NCI-H146 treated with DMSO at 0.1 percent for 48 hours (cell line): Measurements from ENCODE around the gene MAP2.
A peak's percentile ranks its signal among the peaks of the same experiment; 100 is the strongest.
"Not testable (repeated sequence)": the region's sequence is repeated elsewhere in the genome, so short reads cannot be mapped to it uniquely, and the experiment has no call there.

Source experiments
- DNase-seq: peaks from one replicate; lab custom pipeline; 2025; ENCODE audit not compliant: unreplicated experiment; lab: John Stamatoyannopoulos, UW

The MAP2 gene

DNA sequence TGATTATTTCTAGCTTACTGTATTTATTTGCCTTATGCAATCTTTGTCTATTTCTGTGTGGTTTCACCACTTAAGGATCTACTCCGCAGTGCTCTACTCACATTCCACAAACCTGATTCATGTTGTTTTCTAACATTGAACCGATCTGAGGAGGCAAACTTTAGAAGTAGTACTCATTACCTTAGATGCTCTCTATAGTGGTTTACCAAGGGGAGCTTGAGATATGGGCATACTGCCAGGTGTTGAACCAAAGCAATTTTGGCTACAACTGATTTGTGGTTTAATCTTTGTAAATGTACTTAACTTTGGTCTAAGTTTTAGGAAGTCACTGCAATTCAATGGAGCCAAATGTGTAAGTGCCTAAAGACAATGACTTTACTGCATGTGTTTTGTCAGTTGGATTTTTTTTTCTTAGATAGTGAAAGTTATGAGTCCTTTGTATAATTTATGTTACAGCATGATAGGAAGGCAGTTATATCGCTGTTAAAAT lies 50.1 kb downstream of the MAP2 start:
- DNase-seq, result no peak

GRCh38 chr2:209474960-209475359 lies 51.1 kb downstream of the MAP2 start:
- no peak for DNase-seq

DNA sequence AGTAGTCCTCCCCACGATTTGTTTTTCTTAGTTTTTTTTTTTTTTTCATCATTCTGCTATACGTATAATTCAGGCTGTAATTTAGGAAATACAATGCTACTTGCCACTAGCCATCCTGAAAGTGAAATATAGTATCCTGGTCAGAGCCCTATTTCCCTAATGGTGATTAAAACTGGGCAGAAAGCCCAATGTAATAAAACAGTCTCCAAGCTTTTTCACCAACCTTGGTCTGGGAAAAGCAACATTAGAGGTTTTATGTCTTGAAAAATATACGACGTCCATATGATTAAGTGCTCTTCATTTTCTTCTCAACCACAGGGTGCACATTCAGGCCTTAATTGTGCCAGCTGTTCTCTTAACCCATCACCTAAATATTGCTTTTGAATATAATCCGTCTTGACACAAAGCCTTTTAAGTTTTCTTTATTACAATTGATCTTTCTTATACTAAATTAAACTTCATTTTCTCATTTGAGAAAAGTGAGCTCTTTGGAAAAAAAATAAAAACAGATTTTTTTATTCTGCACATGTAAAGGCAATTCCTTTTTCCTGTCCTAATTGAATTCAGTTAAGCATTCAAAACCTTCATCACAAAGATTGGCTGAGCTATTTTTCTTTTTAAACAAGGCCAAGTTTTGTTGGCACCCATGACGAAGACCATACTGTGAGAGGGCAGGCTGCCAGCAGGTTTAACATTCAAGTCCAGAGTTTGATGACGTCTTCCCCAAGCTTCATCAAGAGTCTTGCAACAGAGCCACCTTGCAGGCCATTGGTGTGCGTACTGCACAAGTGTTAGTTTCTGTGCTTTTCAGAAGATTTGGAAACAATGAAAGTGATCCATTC lies 52.7 kb downstream of the MAP2 start:
- peak; percentile 39 for DNase-seq

DNA sequence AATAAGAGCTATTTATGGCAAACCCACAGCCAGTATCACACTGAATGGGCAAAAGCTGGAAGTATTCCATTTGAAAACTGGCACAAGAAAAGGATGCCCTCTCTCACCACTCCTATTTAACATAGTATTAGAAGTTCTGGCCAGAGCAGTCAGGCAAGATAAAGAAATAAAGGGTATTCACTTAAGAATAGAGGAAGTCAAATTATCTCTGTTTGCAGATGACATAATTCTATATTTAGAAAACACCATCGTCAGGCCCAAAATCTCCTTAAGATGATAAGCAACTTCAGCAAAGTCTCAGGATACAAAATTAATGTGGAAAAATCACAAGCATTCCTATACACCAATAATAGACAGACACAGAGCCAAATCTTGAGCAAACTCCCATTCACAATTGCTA lies 68.4 kb downstream of the MAP2 start:
- DNase-seq, result not testable (repeated sequence)

- not testable (repeated sequence) for DNase-seq
Observed at GRCh38 chr2:209495068-209495620, 71.3 kb downstream of the MAP2 start.

DNA sequence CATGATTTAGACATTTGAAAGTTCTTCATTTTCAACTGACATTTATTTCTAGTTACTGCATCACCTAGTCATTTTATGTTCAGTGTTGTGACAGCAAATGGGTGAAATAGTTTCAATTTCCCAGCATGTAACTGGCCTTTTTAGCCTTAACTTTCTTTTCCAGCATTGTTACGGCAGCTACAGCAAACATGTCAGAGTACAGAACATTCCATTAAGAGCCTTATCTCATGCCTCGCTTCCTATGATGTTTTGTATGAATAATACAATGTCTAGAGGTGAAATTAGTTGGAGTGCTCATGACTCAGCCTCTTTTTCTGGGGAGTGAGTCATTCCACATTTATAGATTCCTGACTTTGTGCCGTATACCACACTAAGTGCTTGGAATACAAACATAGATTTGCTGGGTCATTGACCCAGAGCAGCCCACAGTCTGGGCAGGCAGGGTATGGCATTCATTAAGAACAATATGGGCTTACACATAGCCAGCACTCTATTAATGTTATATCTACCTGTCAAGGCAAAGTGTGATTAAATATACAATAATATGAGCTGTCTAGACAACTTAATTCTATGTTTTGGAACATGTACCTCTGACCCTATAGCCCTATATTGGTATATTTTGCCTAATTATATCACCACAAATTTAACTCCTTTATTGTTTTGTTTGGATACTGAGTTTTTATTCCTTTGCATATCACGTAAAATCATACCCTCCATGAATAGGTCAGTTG lies 72.2 kb downstream of the MAP2 start:
- DNase-seq, result peak; percentile 81

GRCh38 chr2:209496586-209496982 lies 72.7 kb downstream of the MAP2 start:
- DNase-seq, result no peak

DNA sequence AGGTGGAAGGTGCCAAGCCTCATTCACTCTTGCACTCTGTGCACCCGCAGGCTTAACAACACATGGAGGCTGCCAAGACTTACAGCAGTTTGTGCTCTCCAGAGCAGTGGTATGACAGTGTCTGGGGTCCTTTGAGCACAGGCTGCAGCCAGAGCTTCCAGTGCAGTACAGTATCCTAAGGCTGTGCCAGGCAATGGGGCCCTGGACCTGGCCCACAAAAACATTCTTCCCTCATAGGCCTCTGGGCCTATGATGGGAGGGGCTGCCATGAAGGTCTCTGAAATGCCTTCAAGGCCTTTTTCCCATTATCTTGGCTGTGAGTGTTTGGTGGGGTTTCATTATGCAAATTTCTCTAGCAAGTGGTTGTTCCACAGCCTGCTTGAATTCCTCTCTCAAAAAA lies 74.8 kb downstream of the MAP2 start:
- DNase-seq, result no peak

- no peak for DNase-seq
Observed at GRCh38 chr2:209499069-209499468, 75.2 kb downstream of the MAP2 start.

- DNase-seq, result peak; percentile 90
Observed at GRCh38 chr2:209501579-209501978, 77.7 kb downstream of the MAP2 start.

DNA sequence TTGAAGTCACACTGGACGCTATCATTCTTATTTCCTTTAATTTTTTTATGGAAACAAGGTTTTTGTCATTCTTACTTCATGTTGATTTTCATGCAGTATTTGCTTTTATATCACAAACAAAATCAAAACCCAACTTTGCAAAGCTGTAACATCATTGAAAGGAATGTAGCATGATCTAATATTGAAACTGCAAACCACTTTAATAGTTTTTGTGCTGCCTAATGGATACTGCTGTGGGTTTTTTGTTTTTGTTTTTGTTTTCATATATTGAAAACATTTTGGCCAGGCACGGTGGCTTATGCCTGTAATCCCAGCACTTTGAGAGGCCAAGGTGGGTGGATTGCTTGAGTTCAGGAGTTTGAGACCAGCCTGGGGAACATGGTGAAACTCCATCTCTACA lies 81.6 kb downstream of the MAP2 start:
- DNase-seq, result no peak

DNA sequence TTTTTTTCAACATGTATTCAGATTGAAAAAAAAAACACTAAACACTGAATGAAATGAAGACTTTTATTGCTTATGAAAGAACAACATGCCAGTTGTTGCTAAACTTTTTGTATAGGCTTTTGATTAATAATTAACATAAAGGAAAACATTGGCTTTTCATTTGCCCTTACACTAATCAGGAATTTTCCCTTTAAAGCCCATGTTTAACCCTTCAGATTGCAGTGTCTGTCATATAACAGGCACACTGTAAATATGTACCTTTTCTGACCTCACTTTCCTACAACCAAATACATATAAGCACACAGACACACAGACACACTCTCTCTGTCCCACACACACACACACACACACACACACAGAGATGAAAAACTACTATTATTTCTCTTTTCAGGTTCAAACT lies 84.4 kb downstream of the MAP2 start:
- no peak for DNase-seq

DNA sequence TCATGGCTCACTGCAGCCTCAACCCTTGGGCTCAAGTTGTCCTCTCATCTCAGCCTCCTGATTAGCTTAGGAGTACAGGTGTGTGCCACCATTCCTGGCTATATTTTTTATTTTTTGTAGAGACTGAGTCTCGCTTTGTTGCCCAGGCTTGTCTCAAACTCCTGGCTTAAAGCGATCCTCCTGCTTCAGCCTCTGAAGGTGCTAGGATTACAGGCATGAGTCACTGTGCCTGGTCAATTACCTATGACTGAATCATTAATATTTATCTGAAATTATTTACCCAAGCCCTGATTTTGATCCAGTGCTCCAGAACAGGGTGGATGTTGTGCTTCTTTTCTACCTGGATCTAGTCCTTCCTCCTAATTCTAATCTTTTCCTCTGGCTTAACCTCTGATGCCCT lies 87.8 kb downstream of the MAP2 start:
- no peak for DNase-seq

DNA sequence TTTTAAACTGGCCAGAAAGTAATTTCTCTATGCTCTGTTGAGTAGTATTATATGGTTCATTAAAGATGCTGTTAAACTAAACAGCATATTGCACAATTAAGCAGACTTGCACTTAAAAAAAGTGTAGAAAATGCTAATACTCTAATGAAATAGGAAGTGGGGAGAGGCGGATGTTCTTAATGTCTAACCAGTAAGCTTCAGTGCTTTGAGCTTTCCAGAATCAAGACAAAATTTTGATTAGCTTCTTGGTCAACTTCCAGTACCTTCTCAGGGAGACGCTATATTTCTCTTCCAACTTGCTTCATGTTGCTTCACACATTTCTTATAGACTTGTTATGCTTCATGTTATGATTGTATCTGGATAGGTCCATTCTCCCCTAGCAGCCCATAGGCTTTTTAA lies 89.1 kb downstream of the MAP2 start:
- no peak for DNase-seq

GRCh38 chr2:209517436-209517835 lies 93.6 kb downstream of the MAP2 start:
- DNase-seq, result no peak

- DNase-seq, result no peak
Observed at GRCh38 chr2:209519271-209519670, 95.4 kb downstream of the MAP2 start.

DNA sequence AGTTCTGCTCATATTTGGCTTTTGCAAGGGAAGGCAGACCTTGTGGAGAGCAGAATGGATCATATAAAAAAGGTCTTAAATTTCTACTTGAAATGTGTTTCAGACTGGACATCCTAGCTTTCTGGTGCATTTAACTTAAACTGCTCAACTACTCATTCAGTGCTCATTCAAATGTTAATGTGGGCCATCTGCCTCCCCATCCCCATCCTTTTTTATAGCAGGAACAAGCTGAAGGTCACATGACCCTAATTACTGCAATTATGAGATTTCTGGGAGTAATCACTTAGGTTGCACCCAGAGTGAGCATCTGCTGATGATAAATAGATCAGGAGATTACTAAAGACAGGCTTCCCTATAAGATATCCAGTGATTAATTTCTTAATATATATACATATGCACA lies 96.1 kb downstream of the MAP2 start:
- DNase-seq, result peak; percentile 73

GRCh38 chr2:209523041-209523740 lies 99.3 kb downstream of the MAP2 start:
- DNase-seq, result no peak

- peak; percentile 35 for DNase-seq
Observed at GRCh38 chr2:209523867-209524266, 100.0 kb downstream of the MAP2 start.

- DNase-seq, result no peak
Observed at GRCh38 chr2:209525331-209525730, 101.5 kb downstream of the MAP2 start.

DNA sequence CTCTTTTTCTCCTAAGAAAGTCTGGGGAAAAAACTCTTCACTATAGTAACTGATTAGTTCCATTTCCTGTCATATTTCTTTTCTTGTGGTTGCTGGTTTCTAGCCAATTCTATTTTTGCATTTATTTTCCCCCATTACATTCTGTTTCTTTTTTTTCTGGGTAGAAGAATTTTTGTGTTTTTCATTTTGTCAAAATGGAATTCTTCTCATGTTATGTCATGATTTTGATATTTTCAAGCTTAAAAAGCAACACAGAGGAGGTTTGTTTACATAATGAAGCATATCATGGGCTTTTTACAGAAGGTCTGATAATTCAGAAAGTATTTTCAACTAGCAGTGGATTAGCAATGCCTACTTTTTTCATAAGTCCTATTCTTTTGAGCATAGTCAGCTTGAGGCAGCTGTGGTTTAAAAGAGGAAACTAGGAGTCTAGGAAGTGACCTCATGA lies 102.0 kb downstream of the MAP2 start:
- no peak for DNase-seq
